ENCODE measurements around the gene FBXO34.
"Not testable (repeated sequence)": the region's sequence is repeated elsewhere in the genome, so short reads cannot be mapped to it uniquely, and the experiment has no call there.

Gene FBXO34

GRCh38 chr14:55309154-55309553 is 37.9 kb downstream of the FBXO34 start:
- no peak for DNase-seq (ENCODE audit: low read depth in 3 of 3, low spot score in 1 of 3)

- DNase-seq (ENCODE audit: low read depth in 3 of 3, low spot score in 1 of 3): no peak
Measured at GRCh38 chr14:55309761-55310365, 38.6 kb downstream of the FBXO34 start.

- DNase-seq (ENCODE audit: low read depth in 3 of 3, low spot score in 1 of 3): not testable (repeated sequence)
Measured at GRCh38 chr14:55312379-55313030, 41.3 kb downstream of the FBXO34 start.

- no peak for DNase-seq (ENCODE audit: low read depth in 3 of 3, low spot score in 1 of 3)
Measured at GRCh38 chr14:55313480-55313879, 42.3 kb downstream of the FBXO34 start.

GRCh38 chr14:55314449-55314848 is 43.2 kb downstream of the FBXO34 start:
- no peak for DNase-seq (ENCODE audit: low read depth in 3 of 3, low spot score in 1 of 3)

- no peak for DNase-seq (ENCODE audit: low read depth in 3 of 3, low spot score in 1 of 3)
Measured at GRCh38 chr14:55316564-55316963, 45.3 kb downstream of the FBXO34 start.

- DNase-seq (ENCODE audit: low read depth in 3 of 3, low spot score in 1 of 3): no peak
Measured at GRCh38 chr14:55317542-55318306, 46.5 kb downstream of the FBXO34 start.

- DNase-seq (ENCODE audit: low read depth in 3 of 3, low spot score in 1 of 3): no peak
Measured at GRCh38 chr14:55318694-55319093, 47.5 kb downstream of the FBXO34 start.

GRCh38 chr14:55323910-55324309 is 52.7 kb downstream of the FBXO34 start:
- DNase-seq (ENCODE audit: low read depth in 3 of 3, low spot score in 1 of 3): no peak

DNA sequence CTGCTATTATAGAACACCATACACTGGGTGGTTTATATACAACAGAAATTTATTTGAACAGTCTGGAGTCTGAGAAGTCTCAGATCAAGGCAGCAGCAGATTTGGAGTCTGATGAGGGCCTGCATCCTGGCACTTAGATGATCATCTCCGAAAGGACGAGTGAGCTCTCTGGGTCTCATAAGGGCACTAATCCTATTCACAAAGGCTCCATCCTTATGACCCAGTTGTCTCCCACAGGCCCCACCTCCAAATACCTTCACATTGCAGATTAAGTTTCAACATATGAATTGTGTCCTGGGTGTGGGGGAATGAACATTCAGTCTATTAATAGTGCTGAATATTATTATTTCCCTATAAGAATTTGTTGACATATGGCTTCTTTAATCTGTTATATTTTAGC is 53.6 kb downstream of the FBXO34 start:
- DNase-seq (ENCODE audit: low read depth in 3 of 3, low spot score in 1 of 3): no peak

DNA sequence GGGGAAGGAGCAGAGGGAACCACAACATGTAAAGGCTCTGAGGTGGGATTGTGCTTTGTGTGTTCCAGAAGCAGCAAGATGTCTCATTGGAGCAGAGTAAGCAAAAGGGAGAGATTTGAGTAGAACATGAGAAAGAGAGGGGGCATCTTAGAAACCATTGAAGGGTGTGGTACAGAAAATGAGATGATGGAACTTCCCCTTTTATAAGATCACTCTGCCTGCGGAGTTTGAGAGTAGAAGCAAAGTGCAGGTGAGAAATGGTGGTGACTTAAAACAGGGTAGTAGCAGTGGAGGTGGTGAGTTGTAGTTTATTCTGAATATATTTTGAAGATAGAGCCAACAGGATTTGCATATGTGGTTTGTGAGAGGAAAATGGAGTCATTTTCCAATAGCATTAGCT is 56.0 kb downstream of the FBXO34 start:
- DNase-seq (ENCODE audit: low read depth in 3 of 3, low spot score in 1 of 3): no peak

DNA sequence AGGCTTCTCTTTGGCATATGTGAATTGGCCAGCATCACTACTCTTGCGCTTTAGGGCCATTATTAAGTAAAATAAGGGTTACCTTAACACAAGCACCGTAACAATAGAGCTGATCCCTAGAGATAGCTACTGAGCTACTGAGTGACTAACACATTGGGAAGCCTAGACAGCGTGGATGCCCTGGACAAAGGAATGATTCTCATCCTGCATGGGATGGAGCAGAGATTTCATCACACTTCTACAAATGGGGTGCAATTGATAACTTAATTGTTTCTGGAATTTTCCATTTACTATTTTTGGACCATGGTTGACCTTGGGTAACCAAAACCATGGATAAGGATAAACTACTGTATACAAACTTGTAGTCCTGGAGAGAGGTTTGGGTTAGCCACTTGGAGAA is 57.1 kb downstream of the FBXO34 start:
- no peak for DNase-seq (ENCODE audit: low read depth in 3 of 3, low spot score in 1 of 3)

DNA sequence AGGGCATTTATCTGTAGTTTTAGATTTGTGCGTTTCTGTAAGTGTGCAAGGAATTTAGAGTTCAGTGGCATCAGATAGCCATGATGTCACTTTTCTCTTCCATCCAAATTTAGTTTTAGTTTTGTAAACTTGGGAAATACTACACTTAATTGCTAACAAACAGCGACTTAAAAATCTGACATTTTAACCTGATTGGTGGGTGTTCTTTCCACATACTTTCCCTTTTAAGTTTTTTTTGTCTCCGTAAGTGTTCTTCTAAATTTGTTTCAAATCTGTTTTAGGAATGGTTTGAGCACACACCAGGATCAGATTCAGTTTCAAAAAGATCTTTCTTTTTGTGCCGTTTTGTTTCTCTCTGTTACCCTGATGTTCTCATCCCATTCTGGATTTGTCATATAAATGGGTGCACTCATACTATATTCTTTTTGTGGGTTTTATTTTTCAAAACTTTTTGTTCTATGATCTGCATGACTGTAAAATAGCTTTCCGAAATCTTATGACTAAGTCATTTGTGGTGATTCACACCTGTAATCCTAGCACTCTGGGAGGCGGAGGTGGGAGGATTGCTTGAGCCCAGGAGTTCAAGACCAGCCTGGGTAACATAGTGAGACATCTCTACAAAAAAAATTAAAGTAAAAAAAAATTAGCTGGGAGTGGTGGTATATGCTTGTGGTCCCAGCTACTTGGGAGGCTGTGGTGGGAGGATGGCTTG is 58.9 kb downstream of the FBXO34 start:
- DNase-seq (ENCODE audit: low read depth in 3 of 3, low spot score in 1 of 3): no peak

- DNase-seq (ENCODE audit: low read depth in 3 of 3, low spot score in 1 of 3): no peak
Measured at GRCh38 chr14:55332654-55333570, 61.7 kb downstream of the FBXO34 start.

DNA sequence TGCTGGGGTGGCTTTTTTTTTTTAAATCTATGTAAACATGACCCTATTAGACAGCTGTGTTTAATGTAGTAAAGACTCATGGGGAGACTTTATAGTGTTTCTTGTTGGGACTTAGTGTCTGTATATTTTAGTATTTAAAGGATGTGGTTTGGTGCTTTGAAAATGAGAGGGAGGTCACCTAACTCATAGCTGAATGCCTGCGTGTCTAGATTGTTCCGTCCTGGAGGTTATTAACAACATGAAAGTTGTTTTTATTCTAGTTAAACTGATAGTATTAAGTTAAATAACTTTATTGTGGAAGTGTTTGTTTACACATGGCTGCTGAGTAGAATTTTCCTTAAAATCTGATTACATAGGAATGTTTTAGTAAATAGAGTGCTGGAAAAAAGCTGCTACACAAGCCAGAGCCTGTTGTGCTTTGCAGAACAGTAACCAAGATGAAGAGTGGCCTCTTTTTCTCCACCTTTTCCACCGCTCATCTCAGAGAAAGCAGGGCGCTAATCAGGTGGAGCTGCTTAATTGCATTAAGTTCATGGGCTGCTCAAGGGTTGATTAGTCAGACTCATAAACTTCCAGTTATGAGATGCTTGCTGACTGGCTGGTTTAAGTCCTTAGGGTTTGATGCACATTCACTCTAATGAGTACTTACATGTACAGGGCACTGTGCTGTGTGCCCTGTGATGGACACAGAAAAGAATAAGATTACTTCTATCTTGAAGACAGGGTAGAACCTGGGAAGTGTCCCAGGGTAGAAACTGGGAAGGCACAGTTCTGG is 62.7 kb downstream of the FBXO34 start:
- no peak for DNase-seq (ENCODE audit: low read depth in 3 of 3, low spot score in 1 of 3)

- no peak for DNase-seq (ENCODE audit: low read depth in 3 of 3, low spot score in 1 of 3)
Measured at GRCh38 chr14:55336162-55336561, 64.9 kb downstream of the FBXO34 start.

DNA sequence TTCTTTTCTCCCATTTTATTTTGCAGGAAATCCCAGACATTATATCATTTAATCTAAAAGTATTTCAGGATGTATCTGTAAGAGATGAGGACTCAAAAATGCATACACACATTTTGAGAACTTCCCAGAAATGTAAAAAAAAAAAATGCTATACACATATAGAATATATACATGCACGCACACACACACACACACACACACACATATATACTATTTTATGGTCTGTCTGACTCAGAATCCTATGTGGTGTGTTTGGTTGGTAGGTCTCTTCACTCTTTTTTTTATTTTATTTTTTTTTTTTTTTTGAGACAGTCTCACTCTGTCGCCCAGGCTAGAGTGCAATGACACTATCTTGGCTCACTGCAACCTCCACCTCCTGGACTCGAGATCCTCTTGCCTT is 65.5 kb downstream of the FBXO34 start:
- no peak for DNase-seq (ENCODE audit: low read depth in 3 of 3, low spot score in 1 of 3)

- no peak for DNase-seq (ENCODE audit: low read depth in 3 of 3, low spot score in 1 of 3)
Measured at GRCh38 chr14:55339770-55340169, 68.5 kb downstream of the FBXO34 start.

- DNase-seq (ENCODE audit: low read depth in 3 of 3, low spot score in 1 of 3): no peak
Measured at GRCh38 chr14:55340482-55340881, 69.3 kb downstream of the FBXO34 start.

DNA sequence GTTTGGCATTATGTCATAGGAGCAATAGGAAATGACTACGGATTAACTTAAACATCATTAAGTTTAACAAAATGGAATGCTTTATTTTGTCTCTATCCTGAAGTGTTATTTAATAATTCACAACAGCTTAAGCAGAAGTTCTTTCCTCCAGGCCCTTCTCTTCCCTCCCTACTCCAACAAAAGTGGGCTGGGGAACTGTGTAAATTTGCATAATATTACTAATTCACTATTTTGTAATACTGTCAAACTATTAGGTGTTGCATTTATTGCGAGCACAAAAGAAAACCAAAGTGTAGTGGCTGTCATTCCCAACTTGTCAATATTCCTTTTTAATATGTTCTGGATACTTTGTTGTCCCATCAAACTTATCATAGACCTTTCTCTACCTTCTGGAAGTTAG is 70.6 kb downstream of the FBXO34 start:
- no peak for DNase-seq (ENCODE audit: low read depth in 3 of 3, low spot score in 1 of 3)
